ENCODE results near the gene SETD5.
A peak's percentile ranks its signal among the peaks of the same experiment; 100 is the strongest.

SETD5 gene

DNA sequence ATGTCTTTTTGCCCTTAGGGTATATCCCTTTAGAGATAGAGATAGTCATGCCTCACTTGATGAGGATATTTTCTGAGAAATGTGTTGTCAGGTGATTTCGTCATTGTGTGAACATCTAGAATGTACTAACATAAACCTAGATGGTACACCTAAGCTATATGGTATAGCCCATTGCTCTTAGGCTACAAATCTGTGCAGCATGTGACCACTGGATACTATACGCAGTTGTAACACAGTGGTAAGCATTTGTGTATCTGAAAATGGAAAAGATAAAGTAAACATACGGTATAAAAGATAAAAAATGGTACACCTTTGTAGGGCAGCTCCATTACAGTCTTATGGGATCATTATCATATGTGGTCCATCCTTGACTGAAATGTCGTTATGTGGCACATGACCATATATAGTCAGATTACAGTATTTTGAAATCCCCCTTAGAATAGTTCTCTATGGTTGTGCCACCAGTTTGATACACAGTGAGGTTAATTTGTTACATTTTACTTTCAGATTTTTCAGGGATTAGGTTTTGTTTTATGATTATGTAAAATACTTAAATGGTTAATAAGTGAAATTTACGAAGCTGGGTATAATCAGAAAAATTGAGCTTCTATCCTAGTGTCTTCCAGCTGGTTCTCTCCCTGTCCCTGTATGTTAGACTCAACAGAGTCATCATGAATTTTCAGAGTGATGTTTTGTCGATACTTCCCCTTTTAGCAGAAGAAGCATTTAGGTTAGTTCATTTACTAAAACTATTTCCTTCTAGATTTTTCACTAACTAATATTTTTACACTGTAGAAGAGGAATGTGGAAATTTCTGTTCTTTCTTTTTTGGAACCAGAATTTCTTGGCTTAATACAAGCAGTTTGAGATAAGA is 12.8 kb downstream of the SETD5 start:
- DNase-seq = no peak

DNA sequence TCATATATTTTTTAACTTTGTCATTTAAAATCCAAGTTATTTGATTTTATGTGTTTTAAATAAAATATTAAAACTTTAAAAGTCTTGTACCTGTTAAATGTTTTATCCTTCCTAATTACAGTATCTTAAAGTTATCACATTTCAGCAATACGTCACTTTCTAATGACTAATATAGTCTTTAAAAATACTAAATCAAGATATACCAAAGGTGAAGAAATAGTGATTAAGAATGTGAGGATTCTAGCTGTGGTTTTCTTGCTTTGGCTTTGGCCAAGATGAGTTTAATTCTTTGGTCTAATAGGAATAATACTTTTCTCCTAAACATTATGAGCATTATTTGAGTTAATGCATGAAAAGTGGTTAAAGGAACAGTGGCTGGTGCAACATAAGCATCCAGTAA is 13.9 kb downstream of the SETD5 start:
- DNase-seq = no peak

DNA sequence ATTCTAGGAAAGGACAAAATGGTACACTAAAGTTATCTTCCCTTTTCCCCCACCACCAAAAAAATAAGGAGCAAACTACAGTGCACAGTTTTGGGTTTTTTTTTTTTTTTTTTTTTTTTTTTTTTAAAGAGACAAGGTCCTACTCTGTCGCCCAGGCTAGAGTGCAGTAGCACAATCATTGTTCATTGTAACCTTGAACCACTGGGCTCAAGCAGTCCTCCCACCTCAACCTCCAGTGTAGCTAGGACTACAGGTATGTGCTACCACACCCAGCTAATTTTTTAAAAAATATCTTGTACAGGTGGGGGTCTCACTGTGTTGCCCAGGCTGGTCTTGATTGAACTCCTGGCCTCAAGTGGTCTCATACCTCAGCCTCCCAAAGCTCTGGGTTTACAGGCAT is 14.9 kb downstream of the SETD5 start:
- DNase-seq = no peak

DNA sequence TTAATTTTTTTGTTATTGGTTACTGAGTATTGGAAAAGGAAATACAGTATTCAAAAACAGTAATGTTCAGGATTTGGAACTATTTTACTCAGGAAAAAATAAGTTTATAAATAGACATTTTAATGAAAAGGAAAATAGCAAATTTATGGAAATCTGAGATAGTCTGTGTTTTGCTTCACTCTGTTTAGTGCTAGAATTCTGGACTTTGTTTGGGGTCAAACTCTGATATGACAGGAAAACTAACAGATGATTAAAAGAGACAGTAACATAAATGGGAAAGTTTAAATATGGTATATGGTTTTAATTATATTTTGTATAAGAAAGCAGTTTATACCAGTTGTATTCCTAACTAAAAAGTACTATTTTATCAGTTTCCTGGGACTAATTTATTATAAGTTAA is 17.4 kb downstream of the SETD5 start:
- DNase-seq = no peak

DNA sequence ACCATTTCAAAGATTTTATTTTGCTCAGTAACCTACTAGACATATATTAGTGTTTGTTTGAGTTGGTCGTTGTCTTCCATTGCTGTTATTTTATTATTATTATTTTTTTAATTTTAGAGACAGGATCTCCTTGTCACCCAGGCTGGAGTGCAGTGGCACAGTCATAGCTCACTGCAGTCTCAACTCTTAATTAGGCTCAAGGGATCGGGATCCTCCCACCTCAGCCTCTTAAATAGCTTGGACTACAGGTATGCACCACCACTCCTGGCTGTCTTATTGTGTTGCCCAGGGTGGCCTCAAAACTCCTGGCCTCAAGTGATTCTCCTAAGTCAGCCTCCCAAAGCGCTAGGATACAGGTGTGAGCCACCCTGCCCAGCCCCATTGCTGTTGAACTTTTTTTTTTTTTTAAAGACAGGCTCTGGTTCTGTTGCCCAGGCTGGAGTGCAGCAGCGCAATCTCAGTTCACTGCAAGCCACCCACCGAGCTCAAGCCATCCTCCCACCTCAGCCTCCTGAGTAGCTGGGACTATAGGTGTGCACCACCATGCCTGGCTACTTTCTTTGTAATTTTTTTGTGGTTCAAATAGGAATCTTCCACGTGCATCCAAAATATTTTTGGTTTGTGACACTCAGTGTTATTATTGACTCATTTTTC is 18.2 kb downstream of the SETD5 start:
- DNase-seq = no peak

DNA sequence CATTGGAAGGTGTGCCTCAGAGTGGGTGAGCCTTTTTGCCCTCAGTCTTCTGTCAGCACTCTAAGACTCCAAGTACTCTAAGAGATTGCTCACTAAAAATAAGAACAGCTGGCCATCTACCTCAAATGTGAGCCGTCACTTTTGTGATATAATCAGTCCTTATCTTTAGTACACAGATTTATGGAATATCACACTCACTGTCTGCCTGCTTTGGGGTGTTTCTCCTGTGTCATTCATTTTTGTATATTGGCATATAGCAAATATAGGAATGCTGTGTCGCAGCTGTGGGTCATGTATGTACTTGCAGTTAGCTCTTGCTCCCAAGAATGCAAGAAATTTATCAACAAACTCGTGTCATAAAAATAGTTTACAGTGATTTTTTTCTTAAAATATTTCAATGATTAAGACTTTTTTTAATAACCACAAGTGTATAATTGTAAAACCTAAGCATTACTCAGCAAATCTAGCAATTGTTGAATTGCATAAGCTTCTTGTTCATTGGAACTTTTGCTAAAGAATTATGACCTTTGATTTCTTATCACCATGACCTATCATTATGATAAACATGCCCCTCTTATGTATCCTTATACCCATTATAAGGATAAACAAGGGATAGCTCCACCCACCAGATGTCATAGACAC is 18.8 kb downstream of the SETD5 start:
- no peak for DNase-seq

DNA sequence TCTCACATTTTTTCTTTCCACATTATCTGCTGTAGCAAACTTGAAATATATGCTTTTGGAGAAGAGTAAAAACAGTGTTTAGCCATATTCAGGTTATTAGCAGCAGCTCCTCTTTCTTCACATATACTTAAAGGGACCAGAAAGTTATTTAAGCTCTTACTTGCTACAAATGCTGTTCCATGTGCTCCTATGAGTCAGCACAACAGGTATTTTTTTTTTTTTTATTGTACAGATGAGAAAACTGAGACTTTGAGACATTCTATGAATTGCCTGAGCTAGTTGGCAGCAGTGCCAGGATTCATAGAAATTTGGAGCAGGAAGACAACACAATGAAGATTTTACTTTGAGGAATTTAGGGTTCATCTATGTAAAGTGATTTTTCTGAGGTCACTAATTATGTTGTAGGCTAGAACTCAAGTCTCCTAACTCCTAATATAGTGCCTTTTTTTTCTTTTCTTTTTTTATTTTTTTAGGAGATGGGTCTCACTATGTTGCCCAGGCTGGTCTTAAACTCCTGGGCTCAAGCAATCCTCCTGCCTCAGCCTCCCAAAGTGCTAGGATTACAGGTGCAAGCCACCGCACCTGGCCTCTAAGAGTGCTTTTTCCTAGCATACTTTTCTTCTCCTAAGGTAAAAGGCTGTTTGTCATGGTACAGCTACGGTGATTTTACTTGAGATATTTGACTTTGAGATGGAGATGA is 23.6 kb downstream of the SETD5 start:
- no peak for DNase-seq

DNA sequence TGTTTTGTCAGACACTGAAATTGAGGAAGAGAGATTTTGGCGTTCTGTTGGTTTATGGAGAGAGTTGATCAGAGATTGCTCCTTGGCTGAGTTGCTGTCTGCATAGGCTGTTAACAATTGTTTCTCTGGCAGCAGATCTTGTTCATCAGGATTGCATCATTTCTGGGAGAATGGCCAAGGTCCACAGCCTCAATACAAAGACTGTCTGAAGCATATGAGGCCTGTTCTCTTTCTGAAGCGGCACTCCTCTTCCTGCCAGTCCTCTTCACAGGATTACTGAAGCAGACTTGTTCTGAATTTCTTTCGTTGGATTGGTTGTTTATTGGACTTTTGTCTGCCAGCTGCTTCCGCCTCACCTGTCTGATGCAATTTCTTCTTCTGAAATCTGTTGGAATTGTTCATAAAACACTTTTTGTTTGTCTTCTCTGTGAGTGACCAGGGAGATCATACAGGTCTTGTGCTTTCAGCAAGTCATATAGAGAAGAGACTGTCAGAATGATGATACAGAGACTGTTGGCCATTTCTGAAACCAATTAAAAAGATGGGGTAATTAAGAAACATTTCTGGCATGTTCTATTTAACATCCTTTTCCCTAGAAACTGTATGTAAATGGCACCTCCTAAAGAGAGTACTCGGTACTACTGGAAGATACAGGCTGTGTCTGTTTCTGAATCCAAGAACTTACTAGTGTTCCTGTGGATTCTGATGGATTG is 25.5 kb downstream of the SETD5 start:
- DNase-seq = peak; percentile 87

DNA sequence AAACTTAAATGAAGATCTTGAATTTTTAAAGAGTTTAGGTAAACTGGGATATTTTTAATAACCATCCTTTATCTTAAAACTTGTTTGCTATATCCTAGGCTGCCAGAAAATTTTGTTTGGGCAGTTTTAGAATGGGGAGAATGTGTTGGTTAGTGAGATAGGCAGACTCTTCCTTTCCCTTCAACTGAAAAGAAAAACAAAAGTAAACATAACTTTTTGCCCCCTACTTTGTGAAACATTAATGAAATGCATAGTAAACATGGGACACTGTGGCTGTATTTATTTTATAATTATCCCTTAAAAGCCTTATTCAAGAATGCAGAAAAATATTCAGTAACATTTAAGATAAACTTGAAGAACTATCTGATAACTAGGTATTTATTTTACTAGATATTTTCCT is 31.0 kb downstream of the SETD5 start:
- DNase-seq = no peak

DNA sequence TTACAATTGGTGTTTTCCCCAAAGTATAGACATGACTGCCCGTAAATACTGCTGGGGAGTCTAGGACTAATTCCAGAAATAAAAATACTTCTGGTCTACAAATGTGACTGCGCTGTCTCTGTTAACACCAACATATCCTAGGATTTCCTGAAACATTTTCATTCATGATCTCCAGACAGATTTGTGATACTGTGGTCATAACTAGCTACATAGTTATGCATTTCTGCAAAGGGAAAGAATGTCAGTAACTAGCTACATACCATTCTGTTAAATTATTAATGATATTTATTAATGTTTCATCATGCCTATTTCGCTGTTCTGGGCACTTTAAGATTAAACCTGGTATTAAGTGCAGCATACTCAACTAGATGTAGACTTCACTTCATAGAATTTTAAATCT is 33.3 kb downstream of the SETD5 start:
- no peak for DNase-seq

DNA sequence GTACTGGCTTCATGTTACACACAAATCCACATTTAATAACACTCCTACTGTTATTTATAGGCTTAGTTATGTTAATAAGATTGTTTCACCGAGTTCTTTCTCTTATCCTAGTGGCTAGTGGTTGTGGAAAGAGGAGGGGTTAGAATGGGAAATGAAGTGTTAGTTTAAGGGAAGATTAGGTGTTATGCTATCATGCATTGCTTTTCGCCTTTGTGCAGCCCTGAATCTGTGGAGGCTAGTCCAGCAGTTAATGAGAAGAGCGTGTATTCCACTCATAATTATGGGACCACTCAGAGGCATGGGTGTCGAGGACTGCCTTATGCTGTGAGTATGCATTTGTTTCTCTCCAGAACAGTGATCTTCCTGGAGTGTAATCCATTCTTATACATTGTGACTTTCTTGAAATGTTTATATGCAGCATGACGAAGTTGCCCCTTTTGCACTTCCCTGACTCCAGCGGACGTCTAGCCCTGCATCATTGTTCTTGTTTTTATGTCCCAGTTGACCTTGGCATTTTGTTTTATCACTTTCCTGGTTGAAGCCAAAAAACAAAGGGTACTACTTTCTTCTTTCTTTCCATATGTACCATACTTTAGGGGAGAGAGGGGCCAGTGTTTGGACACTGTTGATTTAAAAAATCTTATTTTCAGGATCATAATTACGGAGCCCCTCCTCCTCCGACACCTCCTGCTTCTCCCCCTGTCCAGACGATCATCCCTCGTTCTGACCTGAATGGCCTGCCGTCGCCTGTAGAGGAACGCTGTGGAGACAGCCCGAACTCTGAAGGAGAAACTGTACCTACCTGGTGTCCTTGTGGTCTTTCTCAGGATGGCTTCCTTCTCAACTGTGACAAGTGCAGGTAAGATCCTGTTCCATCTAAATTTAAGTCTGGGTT is 36.5 kb downstream of the SETD5 start:
- DNase-seq = no peak

DNA sequence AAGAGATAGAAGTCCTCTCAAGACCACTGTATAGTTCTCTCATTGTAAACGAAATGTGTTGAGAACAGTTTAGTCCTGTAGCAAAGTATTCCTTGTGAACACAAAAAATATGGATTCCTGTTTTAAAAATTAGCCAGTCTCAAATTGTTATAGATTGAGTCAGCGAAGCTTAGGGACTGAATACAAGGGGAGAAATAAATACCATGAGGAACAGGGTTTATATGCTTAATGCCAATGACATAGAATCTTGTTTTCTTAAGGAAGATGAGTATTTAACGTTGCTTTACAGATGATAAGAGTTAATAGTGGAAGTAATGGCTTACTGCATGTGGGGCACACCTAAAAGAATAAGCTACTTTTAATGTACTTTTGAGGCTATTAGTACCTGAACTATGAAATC is 37.9 kb downstream of the SETD5 start:
- DNase-seq = no peak

DNA sequence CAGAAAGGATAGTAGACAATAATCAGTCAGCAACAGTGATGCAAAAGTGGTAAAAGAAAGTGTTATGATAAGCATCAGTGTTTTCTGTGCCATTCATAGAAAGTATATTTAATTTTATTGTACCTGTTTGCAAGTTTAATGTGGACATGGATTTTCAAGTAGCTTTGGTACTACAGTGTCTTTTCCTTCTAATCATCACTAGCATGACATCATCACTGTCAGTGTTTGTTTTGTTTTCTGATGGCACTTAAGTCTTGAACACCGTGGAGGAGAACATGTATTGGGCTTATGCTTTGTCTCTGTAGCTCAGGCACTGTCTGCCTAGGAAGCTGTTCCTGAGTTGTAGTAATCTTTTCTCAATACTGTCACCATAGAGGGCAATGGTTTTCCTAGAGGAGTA is 41.9 kb downstream of the SETD5 start:
- DNase-seq = no peak

DNA sequence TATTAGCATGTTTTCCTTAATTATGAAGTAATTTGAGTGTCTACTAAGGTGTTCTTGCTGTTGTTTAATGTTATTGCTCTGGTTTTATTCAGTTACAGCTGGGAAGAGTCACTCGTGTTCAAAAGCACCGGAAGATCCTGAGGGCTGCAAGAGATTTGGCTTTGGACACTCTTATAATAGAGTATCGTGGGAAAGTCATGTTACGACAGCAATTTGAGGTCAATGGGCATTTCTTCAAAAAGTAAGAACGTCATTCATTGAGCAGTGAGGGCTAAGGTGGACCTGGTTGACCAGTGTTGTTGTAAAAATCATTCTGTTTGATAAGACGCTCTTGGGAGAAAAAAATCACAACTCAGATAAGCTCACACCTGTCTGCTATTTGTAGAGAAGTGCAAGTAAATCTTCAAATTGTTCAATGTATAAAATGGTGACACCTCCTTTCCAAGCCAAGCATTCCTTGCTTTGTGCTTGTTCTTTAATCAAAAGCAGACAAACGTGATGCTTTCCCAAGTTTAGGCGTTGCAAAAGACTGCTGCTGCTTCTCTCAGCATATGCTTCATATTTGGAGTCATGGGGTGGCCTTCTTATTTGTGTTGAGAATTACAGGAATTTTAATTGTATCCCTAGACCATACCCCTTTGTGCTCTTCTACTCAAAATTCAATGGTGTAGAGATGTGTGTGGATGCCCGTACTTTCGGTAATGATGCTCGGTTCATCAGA is 44.2 kb downstream of the SETD5 start:
- no peak for DNase-seq

DNA sequence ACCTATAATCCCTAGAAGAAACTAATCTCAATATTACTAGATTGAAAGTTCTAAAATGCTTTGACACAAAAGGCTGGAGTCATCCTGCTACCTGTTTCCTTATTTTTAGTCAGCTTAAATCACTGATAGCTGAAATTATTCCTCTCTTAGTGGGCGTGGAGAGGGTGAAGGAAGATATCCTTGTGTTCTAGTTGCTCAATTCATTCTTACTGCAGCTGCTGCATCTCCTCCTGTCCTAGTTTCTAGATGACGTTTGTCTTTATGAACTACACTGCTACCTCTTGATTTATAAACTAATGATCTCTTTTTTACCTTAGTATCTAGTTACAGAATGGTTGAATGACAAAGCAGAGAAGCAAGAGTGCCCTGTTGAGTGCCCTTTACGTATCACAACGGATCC is 50.7 kb downstream of the SETD5 start:
- no peak for DNase-seq

DNA sequence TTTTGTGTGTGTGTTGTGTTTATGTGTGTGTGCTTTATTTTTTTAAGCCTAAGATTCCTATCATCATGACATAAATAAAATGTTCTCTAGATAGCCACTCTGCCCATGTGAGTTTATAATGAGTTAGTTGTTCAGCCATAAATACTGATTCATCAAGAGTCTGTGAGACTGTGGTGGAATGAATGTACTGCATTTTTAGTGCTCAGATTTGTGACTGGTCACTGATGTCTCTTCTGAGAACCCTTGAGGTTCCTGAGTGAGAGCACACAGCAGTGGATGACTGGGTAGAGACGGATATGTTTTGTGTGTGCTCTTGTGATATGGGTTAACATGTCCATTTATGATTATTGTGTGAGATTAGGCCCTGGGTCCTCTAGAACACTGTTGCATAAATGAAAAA is 51.2 kb downstream of the SETD5 start:
- no peak for DNase-seq

DNA sequence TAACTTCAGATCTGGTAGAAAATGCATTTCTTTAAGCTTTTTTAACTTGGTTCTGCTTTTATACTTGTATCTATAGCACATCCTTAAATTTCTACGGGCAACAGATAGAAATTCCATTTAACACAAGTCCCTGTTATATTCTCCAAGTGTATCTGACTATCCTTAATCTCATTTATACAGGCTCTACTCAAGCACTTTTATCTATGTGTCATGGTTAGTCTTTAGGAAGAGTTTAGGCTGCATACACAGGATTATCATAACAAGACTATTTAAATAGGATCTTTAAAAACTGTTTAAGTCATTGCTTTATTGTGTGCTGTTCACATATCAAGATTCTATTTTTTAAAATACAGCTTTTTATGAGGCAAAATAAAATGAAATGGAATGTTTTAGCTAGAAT is 52.7 kb downstream of the SETD5 start:
- DNase-seq = no peak

DNA sequence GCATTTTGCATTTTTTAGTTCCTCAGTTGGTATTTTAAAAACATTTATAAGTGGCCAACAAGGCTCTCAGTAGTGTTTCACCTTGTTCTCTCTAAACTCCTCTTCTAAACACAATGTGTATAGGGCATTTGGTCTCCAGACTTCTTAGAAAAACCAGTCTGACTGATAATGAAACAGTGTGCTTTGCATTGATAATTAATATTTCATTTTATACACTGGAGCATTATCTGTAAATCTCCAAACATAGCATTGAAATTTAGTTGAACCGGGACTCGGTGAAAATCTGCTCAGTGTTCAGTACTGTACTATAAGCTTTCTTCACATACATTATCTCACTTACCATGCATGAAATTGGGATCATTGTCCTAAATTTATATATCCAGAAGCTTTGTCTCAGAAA is 53.6 kb downstream of the SETD5 start:
- DNase-seq = no peak

DNA sequence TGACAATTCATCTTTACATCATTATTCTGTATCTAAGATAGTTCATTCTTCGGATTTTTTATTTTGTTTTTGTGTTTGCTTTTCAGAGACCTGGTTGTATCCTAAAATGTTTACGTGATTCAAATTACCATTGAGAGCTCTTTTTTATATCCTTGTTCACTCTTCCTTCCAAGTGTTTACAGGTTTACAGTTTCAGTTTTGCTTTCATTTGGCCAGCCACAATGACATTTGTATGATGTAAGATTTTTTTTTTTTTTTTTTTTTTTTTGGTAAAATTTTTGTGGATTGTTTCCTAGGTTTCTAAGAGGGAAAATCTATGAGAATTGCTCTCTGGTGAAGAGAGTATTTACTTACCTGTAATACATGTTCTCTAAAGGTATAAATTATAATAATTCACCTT is 55.0 kb downstream of the SETD5 start:
- DNase-seq = no peak

DNA sequence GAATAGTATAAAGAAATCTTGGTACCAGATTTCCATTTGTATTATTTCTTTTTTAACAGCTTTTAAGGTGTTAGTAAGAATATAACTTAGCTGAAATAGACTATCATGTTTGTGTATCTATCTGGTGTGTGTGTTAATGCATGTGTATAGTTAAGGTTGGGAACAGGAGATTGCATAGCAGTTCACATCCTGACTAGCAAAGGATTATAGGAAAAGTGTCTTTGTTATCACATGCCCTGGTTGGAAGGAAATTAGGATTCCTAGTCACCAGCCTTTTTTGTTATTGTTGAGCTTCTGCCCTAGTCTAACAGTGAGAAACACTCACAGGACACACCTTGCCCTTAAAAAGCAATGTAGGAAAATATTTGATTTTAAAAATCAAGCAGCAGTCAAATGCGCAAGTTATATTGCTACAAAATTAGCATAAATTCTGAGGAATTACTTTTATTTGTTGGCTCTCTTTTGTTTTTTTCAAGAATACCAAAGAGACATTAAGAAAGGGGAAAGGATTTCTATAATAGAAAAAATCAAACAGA is 58.2 kb downstream of the SETD5 start:
- no peak for DNase-seq

DNA sequence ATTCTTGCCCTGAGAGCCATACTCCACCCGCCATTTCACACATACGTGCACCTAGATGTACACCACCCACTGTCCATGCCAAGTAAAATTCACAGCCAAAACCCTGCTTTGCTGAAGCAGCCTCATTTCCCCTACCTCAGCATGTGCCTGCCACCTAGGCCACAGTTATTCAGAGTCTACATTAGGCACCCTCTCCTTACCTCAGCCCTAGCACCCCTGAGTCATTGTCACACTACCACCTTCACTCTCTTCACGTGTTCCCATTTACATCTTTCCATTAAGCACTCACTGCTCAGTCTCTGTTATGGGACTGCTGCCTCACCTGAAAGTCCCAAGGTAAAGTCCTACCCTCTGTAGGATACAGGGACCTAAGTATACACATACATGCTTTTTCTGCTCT is 70.0 kb downstream of the SETD5 start:
- DNase-seq = no peak
